HL-60 (cell line): Measurements from ENCODE around the gene HIP1R.

Experiments used
- DNase-seq, 2 experiments: peaks; one replicate each; pipeline ENCODE4 v3.0.0-alpha.2; 2010 to 2020; ENCODE audit warnings: low read depth in 1 of 2, low spot score in 1 of 2
- H3K27ac ChIP-seq: fragments of 250-450 bp; sonication (Bioruptor Pico); replicated peaks from 2 replicates; pipeline ENCODE4 v1.5.1; 2020; ENCODE audit warnings: mild to moderate bottlenecking, moderate library complexity
- H3K27me3 ChIP-seq: fragments of 250-450 bp; sonication (Bioruptor Pico); 2 replicates; pipeline ENCODE4 v1.5.1; 2021; ENCODE audit warnings: mild to moderate bottlenecking, moderate library complexity; ENCODE audit not compliant: insufficient read depth, poor library complexity, severe bottlenecking
- H3K4me3 ChIP-seq: replicated peaks from 2 replicates; pipeline ENCODE4 v1.5.1; 2011; ENCODE audit warnings: mild to moderate bottlenecking, control low read depth, low read length; ENCODE audit not compliant: insufficient read depth
- GABPA ChIP-seq: IDR thresholded peaks from 2 replicates; pipeline ENCODE4 v1.6.1; 2012; ENCODE audit warnings: low read depth
- POLR2AphosphoS5 ChIP-seq: IDR thresholded peaks from 2 replicates; pipeline ENCODE4 v1.6.1; 2012; ENCODE audit warnings: low read depth
- REST ChIP-seq: IDR thresholded peaks from 2 replicates; pipeline ENCODE4 v1.6.1; 2012; ENCODE audit warnings: low read depth; ENCODE audit not compliant: insufficient replicate concordance
- SPI1 ChIP-seq: IDR thresholded peaks from 2 replicates; pipeline ENCODE4 v1.6.1; 2012; ENCODE audit warnings: low read depth, mild to moderate bottlenecking, borderline replicate concordance
- TF ChIP-seq, protein P1 (sequence below): IDR thresholded peaks from one replicate; pipeline ENCODE4 v1.5.1; 2011; ENCODE audit warnings: low read length, control low read depth, inconsistent platforms; ENCODE audit not compliant: insufficient read depth

The HIP1R gene

GRCh38 chr12:122893208-122894153, 58.2 kb downstream of the HIP1R start:
- no peaks in the 10 kb centered on the region for H3K27me3 ChIP-seq
- no peak overlapping the region for H3K4me3 ChIP-seq
- TF ChIP-seq POLR2AphosphoS5 (no peak), SPI1 (no peak), GABPA (no peak)
- H3K27ac ChIP-seq = no peak overlapping the region
- no peak for DNase-seq

DNA sequence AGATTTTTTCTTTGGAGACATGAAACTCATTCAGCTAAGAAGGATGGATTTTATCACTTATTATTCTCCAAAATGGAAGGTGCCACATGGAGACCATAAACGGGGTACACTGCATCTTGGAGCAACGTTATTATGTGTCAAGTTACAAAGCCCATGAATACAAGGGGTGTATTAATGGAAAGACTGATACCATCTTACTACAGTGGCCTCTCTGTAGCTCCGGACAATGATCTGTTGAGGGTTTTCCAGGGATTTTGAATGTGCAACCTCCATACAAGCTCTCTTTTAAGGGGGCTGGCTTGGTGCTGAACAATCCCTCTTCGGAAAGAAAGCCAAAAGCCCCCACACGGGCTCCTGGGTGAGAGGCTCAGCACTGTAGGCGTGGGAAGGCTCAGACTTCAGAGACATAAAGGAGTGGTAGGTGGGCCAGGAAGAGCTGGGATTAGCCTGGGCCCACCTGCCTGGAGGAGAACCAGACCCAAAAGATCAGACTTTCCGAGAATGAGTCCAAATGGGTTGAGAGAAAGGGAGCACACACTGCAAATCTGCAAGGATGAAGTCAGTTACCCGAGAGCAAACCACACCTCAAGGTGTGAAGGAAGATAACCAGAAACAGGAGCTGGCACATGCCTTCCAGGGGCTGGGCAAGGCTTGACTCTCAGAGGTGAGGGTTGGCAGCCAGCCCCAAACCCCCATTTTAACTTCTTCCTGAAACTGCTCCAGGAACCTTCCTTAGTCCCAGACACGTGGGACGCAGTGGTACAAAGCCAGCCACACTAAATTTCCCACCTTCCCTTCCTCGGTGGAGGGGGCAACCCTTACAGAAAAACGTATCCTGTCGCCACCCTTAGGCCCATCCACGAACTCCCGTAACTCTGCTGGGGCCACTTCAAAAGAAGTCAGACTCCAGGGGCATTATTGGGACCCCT, 59.2 kb downstream of the HIP1R start:
- no peak for DNase-seq
- no peak overlapping the region for H3K27ac ChIP-seq
- TF ChIP-seq, protein P1, sequence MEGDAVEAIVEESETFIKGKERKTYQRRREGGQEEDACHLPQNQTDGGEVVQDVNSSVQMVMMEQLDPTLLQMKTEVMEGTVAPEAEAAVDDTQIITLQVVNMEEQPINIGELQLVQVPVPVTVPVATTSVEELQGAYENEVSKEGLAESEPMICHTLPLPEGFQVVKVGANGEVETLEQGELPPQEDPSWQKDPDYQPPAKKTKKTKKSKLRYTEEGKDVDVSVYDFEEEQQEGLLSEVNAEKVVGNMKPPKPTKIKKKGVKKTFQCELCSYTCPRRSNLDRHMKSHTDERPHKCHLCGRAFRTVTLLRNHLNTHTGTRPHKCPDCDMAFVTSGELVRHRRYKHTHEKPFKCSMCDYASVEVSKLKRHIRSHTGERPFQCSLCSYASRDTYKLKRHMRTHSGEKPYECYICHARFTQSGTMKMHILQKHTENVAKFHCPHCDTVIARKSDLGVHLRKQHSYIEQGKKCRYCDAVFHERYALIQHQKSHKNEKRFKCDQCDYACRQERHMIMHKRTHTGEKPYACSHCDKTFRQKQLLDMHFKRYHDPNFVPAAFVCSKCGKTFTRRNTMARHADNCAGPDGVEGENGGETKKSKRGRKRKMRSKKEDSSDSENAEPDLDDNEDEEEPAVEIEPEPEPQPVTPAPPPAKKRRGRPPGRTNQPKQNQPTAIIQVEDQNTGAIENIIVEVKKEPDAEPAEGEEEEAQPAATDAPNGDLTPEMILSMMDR = no peak
- no peak for TF ChIP-seq GABPA
- no peak for TF ChIP-seq REST
- no peak for TF ChIP-seq SPI1
- no peak for TF ChIP-seq POLR2AphosphoS5
- H3K27me3 ChIP-seq = no peaks in the 10 kb centered on the region
- H3K4me3 ChIP-seq = peak overlapping the region; percentile 73

GRCh38 chr12:122895320-122895703, 60.1 kb downstream of the HIP1R start:
- DNase-seq = no peak
- Histone ChIP-seq H3K4me3 (peak overlapping the region; percentile 73), H3K27me3 (no peaks in the 10 kb centered on the region), H3K27ac (peak overlapping the region; percentile 66)
- TF ChIP-seq, protein P1 = no peak
- no peak for TF ChIP-seq GABPA
- TF ChIP-seq POLR2AphosphoS5 = no peak
- no peak for TF ChIP-seq REST
- TF ChIP-seq SPI1 = no peak
